GM10248 (cell line): ENCODE measurements around the gene SLC44A5.
"Not testable (repeated sequence)": the region's sequence is repeated elsewhere in the genome, so short reads cannot be mapped to it uniquely, and the experiment has no call there.

ENCODE experiments used
- CTCF ChIA-PET: fragments of 300-600 bp; sonication (Branson Sonifier 250); formaldehyde crosslinking; extraction: SDS; loops from one replicate; lab custom pipeline; 2021; ENCODE audit warnings: antibody characterized with exemption; lab: Yijun Ruan, JAX
- POLR2A ChIA-PET: fragments of 350-650 bp; sonication (Branson Sonifier 250); formaldehyde crosslinking; extraction: SDS; loops from one replicate; lab custom pipeline; 2020; ENCODE audit warnings: antibody characterized with exemption; lab: Yijun Ruan, JAX
- DNase-seq: peaks from one replicate; pipeline ENCODE4 v3.0.0; 2012; ENCODE audit errors: extremely low spot score
- TF ChIP-seq, protein P1 (sequence below): IDR thresholded peaks from 2 replicates; pipeline ENCODE4 v1.5.1; 2012; ENCODE audit warnings: mild to moderate bottlenecking, low read depth; ENCODE audit errors: extremely low read depth, missing control alignments, control extremely low read depth

Gene SLC44A5

GRCh38 chr1:75257424-75257823 lies 353.5 kb downstream of the SLC44A5 start:
- POLR2A ChIA-PET, result no interaction called here
- CTCF ChIA-PET, result interaction anchor here (1.0 to 6.1 kb wide), 4 partner anchors 9 to 25 kb away, joined by 3 to 26 read pairs (median 6); no protein-coding TSS in a partner anchor

DNA sequence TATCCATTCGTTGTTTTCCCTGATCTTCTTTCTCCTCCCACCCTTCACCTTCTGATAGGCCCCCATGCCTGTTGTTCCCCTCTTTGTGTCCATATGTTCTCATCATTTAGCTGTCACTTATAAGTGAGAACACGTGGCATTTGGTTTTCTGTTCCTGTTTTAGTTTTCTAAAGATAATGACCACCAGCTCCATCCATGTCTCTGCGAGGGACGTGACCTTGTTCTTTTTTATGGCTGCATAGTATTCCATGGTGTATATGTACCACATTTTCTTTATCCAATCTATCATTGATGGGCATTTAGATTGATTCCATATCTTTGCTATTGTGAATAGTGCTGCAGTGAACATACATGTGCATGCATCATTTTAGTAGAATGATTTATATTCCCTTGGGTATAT lies 360.8 kb downstream of the SLC44A5 start:
- DNase-seq, POLR2A ChIA-PET: not testable (repeated sequence)
- CTCF ChIA-PET, result interaction anchor here (3.8 kb wide), 1 partner anchor 17 kb away, joined by 17 read pairs; no protein-coding TSS in a partner anchor

More at GRCh38 chr1:75257424-75257823, 353.5 kb downstream of the SLC44A5 start:
- no peak for DNase-seq
- TF ChIP-seq, protein P1, sequence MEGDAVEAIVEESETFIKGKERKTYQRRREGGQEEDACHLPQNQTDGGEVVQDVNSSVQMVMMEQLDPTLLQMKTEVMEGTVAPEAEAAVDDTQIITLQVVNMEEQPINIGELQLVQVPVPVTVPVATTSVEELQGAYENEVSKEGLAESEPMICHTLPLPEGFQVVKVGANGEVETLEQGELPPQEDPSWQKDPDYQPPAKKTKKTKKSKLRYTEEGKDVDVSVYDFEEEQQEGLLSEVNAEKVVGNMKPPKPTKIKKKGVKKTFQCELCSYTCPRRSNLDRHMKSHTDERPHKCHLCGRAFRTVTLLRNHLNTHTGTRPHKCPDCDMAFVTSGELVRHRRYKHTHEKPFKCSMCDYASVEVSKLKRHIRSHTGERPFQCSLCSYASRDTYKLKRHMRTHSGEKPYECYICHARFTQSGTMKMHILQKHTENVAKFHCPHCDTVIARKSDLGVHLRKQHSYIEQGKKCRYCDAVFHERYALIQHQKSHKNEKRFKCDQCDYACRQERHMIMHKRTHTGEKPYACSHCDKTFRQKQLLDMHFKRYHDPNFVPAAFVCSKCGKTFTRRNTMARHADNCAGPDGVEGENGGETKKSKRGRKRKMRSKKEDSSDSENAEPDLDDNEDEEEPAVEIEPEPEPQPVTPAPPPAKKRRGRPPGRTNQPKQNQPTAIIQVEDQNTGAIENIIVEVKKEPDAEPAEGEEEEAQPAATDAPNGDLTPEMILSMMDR, result no peak

- ChIA-PET CTCF (interaction anchor here (1.5 to 1.7 kb wide), 2 partner anchors 12 to 21 kb away, joined by 4 to 15 read pairs; no protein-coding TSS in a partner anchor), POLR2A (no interaction called here)
- TF ChIP-seq, protein P1, result no peak
Observed at GRCh38 chr1:75245239-75245638, 365.7 kb downstream of the SLC44A5 start.

GRCh38 chr1:75243124-75243523 lies 367.8 kb downstream of the SLC44A5 start:
- DNase-seq, result no peak
- TF ChIP-seq, protein P1, result no peak
- ChIA-PET POLR2A (no interaction called here), CTCF (interaction anchor here (1.1 to 4.5 kb wide), 3 partner anchors 9 to 22 kb away, joined by 3 to 22 read pairs (median 6); no protein-coding TSS in a partner anchor)

More at GRCh38 chr1:75245239-75245638, 365.7 kb downstream of the SLC44A5 start:
- no peak for DNase-seq

GRCh38 chr1:75237316-75237715 lies 373.6 kb downstream of the SLC44A5 start:
- DNase-seq, result no peak
- POLR2A ChIA-PET, result no interaction called here
- TF ChIP-seq, protein P1, result no peak
- CTCF ChIA-PET, result interaction anchor here (2.0 kb wide), 1 partner anchor 29 kb away, joined by 8 read pairs; no protein-coding TSS in a partner anchor

GRCh38 chr1:75234562-75234961 lies 376.4 kb downstream of the SLC44A5 start:
- CTCF ChIA-PET, result interaction anchor here (1.3 to 3.2 kb wide), 4 partner anchors 11 to 20 kb away, joined by 3 to 25 read pairs (median 10); no protein-coding TSS in a partner anchor
- no peak for DNase-seq
- POLR2A ChIA-PET, result no interaction called here
- TF ChIP-seq, protein P1, result no peak

DNA sequence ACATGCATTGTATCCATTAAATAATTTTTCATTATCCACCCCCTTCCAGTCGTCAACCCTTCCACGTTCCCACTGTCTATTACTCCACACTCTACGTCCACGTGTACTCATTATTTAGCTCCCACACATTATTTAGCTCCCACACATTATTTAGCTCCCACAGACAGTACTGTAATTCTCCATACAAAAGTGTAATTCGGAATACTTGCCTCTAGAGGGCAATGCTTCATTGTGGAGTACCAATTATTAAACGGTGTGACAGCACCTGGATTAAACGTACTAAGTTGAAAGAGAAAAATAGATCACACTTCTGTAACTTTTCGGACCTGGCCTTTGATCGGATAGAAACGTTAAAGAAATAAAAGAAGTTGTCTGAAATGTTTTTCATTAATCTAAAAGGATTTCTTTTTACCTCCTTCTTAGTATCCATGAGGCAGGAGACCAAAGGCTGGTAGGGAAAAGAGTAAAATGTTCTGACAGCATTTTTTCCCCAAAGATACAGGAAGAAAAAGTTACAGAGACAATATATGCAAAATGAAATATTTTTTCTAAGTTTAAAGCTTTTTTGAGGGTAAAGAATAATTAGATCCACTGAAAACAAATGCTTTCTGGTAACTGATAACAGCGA lies 377.5 kb downstream of the SLC44A5 start:
- ChIA-PET CTCF (interaction anchor here (0.6 to 3.2 kb wide), 25 partner anchors 9 to 530 kb away, joined by 3 to 25 read pairs (median 3); no protein-coding TSS in a partner anchor), POLR2A (no interaction called here)
- TF ChIP-seq, protein P1, result peak; percentile 63
- DNase-seq, result peak; percentile 13
